ENCODE data around the gene RFNG.

The RFNG gene

GRCh38 chr17:82076785-82077591, 25.4 kb upstream of the RFNG start:
- no peak for DNase-seq

GRCh38 chr17:82076018-82076784, 24.6 kb upstream of the RFNG start:
- DNase-seq = no peak

- no peak for DNase-seq
Observed at GRCh38 chr17:82073446-82073845, 21.8 kb upstream of the RFNG start.

- DNase-seq = no peak
Observed at GRCh38 chr17:82072827-82073226, 21.2 kb upstream of the RFNG start.

GRCh38 chr17:82070611-82071010, 19.0 kb upstream of the RFNG start:
- no peak for DNase-seq

GRCh38 chr17:82065638-82066303, 14.2 kb upstream of the RFNG start, which contains the start of gene DUS1L:
Gene DUS1L, minus strand, starts transcription at chr17:82065804. Its CDS starts 745 bp downstream, at chr17:82065059.
- DNase-seq = no peak

- no peak for DNase-seq
Observed at GRCh38 chr17:82065193-82065637, 13.6 kb upstream of the RFNG start.

- no peak for DNase-seq
Observed at GRCh38 chr17:82064433-82065192, 13.0 kb upstream of the RFNG start.

- DNase-seq = no peak
Observed at GRCh38 chr17:82063424-82064415, 12.1 kb upstream of the RFNG start.

- no peak for DNase-seq
Observed at GRCh38 chr17:82062984-82063368, 11.4 kb upstream of the RFNG start.

- DNase-seq = peak; percentile 33
Observed at GRCh38 chr17:82062076-82062983, 10.7 kb upstream of the RFNG start.

- DNase-seq = no peak
Observed at GRCh38 chr17:82061047-82061925, 9.7 kb upstream of the RFNG start.

GRCh38 chr17:82060614-82061013, 9.0 kb upstream of the RFNG start:
- no peak for DNase-seq

- no peak for DNase-seq
Observed at GRCh38 chr17:82060001-82060380, 8.4 kb upstream of the RFNG start.

- DNase-seq = no peak
Observed at GRCh38 chr17:82059272-82060000, 7.8 kb upstream of the RFNG start.

- no peak for DNase-seq
Observed at GRCh38 chr17:82058855-82059249, 7.2 kb upstream of the RFNG start.

GRCh38 chr17:82058230-82058854, 6.7 kb upstream of the RFNG start:
- DNase-seq = no peak

All from 8988T (cell line).